Effector CD8-positive, alpha-beta T cell (primary cell): ENCODE data around the gene NRAS.

Source experiments
- DNase-seq: peaks from one replicate; lab custom pipeline; 2025; lab: John Stamatoyannopoulos, UW

The NRAS gene

DNA sequence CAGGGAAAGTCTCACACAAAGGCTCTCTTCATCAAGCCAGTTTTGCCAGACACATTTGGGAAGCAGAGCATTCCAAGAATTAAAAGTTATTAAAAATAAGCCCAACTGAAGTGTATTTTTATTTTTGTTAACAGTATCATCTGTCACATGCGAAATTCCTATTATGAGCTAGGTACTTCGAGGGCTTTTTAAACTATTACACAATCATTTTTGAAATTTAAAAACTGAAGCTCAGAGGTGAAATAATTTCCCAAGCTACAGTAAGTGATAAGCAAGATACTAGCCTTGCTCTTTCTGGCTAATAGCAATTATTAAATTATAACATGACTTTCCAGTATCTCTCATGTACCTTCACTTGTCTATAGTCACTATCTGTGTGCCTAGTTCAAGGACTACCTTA is 12.0 kb upstream of the NRAS start:
- no peak for DNase-seq

DNA sequence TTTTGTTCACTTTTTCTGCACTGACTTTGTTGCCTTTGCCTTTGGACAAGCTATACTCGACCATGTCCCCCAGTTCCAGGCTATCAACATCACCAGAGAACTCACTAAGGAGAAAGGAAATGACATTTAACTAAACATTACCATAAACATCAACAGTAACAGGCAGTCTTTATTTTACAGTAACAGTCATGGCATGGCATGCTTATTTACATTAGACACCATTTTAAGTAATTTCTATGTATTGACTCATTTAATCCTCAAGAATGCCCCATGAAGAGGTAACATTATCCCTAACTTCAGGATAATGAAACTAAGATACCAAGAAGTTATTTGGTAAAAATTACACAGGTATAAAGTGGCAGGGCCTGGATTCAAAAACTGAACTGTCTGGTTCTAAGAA is 8.7 kb upstream of the NRAS start:
- DNase-seq: no peak

DNA sequence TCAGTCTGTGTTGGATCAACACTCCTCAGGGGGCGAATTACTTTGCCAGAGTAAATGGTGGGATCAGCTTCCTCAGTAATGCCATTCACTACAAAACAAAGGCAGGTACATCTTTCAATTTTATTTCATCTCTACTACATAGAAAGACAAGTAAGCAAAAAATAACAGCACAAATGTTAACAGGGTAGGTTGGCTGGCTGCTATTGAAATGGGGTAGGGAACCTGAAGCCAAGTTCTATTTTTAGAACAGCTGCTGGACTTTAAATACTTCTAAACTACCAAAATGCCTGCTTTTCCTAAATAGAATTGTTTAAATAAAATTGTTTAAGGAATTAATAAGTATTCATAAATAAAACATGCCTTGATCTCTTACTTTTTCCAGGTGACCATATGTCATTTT is 7.3 kb upstream of the NRAS start:
- DNase-seq: no peak

DNA sequence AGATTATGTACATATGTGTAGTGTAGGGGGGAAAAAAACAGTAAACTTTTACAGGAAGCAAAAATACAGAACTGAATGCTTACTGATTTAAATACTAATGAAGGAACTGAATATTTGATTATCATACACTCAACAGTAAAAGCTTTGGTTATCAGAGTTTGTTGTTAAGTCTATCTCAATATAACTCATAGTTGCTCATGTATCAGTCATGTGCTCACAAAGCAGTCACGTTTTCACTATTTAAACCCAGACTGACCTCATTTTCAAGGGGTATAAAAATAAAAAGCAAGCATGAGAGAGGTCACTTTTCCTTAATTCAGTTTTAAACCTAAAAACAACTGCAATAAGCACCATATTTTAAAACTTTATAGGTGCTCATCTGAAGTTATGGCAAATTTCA is 6.9 kb upstream of the NRAS start:
- DNase-seq: no peak

DNA sequence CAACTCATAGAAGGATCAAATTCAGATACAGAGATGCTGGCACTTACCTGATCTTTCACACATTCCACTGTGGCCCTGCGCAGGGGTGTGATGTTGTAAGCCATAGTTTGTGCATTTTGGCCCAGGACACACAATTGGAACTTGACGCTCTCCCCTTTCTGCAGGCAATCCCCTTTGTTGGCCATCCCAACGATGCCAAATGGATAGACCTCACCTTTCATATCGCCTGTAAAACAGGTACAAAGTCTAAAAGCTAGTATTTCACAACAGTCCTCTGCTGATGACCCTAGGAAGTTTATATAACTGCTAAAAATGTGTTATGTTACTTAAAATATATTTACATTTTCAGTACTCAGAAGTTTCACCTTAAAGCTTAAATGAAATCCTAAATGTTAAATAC is 3.9 kb upstream of the NRAS start:
- no peak for DNase-seq

DNA sequence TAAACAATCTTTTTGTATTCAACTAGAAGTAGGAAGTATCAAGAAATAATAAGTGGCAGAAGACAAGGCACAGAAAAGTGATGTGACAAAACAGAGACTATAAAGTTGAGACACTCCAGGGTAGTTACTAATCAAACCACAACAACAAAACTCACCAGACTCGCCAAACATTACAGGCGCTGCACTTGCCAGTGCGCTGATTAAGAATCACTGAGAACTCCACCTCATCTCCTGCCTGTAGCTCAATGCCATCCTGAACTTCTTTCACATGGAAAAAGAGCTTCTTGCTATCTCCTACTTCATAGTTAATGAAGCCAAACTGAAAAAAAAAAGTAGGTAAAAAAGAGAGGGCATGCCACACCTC is 2.8 kb upstream of the NRAS start:
- no peak for DNase-seq

DNA sequence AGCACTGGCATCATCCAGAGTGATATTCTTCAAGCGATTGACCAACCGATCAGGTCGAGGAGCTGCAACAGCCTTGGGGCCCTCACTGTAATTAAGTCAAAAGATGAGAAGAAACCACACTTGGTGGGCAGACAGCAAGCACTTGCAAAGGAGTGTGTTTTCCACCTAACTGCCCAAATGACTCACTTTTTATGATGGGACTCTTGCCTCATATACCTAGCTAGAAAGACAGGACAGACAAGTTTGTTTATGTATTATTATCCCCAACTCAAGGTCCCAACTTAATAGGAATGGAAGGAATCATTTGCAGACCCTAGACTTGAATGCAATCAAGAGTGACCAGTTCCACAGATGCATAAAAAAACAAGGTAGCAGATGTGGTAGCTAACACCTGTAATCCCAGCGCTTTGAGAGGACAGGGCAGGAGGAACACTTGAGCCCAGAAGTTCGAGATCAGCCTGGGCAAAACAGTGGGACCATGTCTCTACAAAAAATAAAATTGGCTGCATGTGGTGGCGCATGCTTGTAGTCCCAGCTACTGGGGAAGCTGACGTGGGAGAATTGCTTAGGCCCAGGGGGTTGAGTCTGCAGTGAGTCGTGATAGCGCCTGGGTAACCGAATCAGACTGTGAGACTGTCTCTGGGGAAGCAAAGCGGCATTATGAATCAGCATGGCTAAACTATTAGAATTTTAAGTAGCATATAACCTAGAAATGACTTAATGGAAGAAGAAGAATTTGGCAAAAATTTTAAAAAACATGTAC is 2.3 kb upstream of the NRAS start:
- no peak for DNase-seq

DNA sequence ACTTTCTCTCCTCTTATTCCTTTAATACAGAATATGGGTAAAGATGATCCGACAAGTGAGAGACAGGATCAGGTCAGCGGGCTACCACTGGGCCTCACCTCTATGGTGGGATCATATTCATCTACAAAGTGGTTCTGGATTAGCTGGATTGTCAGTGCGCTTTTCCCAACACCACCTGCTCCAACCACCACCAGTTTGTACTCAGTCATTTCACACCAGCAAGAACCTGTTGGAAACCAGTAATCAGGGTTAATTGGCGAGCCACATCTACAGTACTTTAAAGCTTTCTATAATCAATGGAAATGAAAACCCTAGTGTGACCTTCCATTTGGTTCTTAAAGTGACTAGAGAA is 643 bp downstream of the NRAS start:
- no peak for DNase-seq

DNA sequence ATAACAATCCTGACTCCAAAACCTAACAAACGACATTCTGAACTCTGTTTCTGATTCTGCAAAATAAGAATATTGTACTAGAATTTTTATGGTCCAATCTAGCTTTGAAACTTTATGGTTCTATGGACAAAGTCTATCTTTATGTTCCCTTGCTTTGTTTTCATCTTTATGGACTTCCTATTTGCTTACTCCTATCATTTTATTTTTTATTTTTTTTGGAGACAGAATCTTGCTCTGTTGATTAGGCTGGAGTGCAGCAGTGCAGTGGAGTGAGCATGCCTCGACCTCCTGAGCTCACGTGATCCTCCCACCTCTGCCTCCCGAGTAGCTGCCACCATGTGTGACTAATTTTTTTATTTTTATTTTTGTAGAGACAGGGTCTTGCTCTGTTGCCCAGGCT is 3.6 kb downstream of the NRAS start:
- DNase-seq: no peak

DNA sequence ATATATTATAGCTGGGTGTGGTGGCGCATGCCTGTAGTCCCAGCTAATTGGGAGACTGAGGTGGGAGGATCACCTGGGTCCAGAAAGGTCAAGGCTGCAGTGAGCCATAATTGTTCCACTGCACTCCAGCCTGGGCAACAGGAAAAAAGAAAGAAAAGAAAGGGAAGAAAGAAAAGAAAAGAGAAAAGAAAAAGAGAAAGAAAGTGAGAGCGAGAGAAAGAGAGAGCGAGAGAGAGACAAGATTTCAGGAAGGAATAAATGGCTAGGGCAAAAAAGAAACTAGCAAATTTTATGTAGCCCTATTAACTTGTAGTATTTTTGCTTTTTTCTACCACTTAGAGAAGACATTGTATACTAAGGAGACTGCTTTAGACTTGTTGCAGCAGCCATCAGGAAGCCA is 6.2 kb downstream of the NRAS start:
- no peak for DNase-seq

DNA sequence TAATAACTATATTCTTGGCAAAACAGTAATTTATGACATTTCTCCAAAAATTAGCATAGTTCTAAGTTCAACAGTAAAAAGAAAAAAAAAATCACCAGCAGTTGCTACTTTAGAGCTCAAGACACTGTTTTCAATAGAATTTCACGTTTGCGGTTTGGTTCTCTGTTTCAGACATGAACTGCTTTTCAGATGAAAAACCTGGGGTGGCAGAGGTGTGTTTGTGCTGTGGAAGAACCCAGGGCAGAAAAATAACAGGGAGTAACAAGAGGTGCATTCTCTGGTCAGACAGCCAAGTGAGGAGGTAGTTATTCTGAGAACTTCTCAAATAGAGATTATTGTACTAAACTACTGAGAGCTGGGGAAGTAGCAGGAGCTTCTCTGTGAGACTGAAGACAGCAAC is 9.0 kb downstream of the NRAS start:
- DNase-seq: no peak

DNA sequence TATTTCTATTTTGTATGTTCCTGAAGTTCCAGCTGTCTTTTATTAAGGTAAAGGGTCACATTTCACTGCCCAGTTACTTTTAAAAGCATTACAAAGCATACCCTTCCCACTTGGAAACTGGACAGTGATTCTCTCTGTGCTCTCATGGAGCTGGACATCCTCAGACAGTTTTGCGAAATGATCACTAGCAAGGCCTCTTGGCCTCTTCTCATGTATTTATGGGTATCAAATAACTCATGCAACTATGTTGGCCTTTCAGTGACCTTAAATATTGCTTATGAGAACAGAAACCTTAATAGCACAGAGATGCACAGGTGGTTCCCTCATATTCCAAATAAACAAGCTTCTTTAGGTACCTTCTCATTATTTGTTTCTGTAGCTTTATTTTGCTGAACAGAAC is 13.3 kb downstream of the NRAS start:
- no peak for DNase-seq

DNA sequence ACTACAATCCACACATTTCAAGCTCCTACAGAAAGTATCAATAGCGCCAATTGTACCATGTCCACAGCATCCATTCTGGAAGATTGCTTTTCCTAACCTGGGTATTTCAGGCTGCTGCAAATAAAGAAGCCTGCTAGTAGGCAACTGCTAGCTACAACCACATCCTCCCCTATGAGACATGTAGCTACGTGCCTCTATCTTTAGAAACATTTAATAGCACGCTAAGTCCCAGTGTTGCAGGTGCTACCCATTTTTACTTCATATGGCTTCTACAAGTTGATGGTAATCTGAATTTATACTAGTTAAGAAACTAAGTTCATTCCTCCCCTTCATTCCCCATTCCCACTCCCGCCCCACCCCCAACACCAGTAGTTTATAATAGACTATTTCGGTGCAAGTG is 13.8 kb downstream of the NRAS start:
- DNase-seq: no peak

DNA sequence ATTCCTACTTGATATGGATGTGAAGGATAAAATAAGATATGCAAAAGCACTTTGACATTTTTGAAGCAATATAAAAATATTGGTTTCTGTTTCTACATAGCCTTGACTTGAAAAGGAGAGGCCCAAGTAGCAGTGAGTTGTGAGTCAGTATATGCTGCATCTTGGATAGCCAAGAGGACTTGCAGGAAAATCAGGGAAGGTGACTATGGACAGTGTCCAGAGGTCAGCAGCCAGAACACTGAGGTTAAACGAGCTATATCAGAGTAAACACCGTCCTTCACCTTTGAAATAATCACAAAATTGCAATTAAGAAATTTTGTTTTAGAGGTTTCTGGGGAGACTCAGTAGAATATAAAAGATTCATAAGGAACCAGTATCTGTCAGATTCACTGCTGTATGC is 14.6 kb downstream of the NRAS start:
- no peak for DNase-seq

DNA sequence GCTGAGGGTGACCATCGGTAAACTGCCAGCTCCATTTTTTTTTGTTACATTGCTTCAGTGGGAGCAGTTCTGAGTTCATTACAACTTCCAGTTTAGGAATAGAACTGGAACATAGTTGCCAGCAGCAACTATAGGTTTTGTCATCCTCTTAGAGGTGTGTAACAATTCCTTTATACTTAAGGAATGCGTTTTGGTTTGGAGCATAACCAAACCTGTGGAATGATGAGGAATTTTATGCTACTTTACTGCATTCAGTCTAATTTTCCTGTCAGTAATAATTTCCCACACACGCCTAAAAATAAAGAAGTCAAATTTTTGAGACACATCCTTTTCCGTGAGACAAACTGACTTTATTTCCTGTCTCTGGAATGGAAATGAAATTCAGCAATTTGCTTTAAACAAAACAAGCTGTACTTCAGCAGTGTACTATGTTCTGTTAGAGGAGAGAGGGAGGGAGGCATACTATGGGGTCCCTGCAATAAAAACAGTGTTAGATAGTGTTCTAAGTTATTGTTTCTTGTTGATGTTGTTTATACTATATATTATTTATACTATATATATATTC is 16.5 kb downstream of the NRAS start:
- DNase-seq: no peak

DNA sequence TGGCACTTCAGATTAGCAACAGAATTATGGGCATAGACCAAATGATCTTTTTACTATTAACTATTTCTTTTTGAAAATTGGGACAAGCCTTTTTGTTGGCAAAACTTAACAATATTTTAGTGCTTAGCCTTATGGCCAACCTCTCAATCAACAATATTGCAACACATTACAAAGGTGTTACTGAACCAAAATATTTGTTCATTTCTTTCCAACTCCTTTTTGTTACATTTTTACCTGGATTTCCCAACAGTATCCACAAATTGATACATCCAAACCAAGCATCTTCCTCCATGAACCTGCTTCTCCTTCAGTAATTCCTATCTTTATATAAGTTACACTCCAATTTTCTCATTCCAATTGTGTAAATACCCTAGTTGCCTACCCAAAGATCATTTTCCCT is 19.8 kb downstream of the NRAS start:
- no peak for DNase-seq

DNA sequence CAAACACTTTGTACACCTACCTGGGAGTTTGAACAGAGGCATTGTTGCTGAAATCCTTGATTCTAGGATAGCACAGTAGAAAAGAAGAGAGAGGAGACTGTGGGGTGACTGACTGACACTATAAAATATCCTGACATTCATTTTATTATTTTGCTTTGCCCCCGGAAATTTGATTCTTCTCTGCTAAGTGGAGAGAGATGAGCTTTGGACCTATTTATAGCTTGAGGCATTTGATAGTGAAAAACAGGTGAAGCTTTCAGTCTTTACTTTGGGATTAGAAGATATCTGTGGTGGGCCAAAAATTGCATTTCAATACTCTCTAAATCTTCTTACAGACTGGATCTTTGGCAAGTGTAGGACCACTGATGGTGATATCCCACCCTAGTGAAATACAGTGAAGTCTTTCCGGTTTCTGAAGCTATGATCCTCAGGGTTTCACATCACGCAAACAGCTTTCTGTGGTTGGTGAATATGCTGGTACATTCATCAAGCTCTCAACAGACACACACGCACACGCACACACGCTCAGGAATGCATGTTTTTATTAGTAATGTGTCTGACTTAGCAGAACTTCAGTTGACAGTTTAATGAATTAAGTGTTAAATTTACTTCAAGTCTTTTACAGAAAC is 21.0 kb downstream of the NRAS start, which contains the start of gene AMPD1:
AMPD1 (minus strand) TSS at position 117 of the 629 bp plus-strand sequence; CDS start at position 42, 75 bp downstream.
- DNase-seq: no peak

DNA sequence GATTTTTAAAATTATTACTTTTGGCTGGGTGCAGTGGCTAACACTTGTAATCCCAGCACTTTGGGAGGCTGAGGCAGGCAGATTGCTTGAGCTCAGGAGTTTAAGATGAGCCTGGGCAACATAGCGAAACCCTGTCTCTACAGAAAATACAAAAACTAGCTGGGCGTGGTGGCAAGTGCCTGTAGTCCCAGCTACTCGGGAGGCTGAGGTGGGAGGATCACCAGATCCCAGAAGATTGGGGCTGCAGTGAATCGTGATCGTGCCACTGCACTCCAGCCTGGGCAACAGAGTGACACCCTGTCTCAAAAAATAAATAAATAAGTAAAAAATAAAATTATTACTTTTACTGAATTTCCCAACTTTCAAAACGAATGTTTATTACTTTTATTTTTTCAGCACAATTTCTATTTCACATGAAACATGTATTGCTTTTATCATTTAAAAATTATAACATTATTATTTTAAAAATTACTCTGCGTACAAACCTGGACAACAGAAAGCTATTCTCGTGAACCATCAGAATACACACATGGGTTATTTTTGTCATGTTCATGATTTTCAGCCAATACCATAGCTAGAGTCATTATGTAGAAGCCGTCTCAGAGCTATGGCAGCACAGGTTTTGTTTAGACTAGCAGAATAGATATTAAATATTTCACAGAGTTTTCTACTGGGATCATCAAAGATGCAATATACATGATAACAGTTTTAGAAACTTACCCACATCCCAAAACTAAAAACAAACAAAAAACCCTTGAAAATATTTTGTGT is 21.8 kb downstream of the NRAS start:
- no peak for DNase-seq

DNA sequence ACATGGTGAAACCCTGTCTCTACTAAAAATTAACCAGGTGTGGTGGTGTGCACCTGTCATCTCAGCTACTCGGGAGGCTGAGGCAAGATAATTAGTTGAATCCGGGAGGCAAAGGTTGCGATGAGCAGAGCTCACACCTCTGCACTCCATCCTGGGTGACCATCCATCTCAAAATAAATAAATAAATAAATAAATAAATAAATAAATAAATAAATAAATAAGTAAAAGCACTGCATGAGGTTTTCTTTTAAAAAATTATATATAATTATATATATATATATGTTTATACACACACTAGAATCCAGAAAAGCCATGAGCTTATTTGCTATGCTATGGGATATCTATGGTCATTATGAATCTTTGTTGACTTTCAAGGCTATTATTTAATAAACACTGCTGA is 23.6 kb downstream of the NRAS start:
- DNase-seq: no peak

DNA sequence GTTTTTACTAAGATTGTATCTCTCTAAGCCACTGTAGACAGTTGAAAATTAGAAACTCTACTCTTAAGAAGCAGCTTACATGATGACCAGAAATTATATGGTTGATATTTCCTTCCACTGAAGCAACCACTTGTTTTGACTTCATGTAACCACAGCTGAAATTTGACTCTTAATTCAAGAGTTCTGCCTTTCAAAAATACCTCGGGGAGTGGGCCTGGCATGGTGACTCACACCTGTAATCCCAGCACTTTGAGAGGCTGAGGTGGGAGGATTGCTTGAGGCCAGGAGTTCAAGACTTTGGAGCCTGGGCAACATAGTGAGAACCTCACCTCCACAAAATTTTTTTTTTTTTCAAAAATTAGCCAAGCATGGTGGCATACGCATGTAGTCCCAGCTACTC is 25.5 kb downstream of the NRAS start:
- no peak for DNase-seq

DNA sequence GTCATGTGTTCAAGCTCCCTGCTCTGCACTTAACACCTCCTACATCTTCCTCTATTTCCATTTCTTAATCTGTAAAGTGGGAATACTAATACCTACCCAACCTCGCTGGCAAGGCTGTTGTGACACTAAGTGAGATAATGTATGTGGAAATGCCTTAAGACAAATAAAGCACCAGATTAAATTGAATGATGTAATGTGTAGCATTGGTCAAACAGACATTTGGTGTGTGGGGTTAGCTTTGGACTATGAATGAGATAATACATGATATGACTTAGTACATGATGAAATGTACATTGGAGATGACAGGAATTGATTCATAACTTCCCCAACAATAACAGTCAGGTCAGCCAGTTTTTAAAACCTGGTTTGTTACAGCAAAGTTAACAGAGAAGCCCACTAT is 26.4 kb downstream of the NRAS start:
- DNase-seq: no peak

DNA sequence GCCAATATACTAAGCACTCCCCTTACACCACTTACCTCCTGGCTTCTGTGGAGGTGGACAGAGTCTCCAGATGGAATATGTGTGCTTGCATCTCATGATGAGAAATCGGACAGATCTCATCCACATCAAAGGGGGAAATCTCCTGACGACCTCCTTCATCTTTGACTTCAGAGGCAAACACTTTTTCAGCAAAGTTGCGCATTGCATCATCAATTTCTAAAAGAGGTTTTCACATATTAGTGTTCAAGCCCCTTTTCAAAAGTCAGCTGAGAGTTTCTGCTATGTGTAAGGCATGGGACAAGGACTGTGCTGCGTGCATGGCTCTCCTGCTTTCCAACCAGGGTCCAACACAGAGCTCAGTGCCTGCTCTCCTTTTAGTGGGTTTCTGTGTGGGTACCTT is 28.0 kb downstream of the NRAS start:
- DNase-seq: no peak

DNA sequence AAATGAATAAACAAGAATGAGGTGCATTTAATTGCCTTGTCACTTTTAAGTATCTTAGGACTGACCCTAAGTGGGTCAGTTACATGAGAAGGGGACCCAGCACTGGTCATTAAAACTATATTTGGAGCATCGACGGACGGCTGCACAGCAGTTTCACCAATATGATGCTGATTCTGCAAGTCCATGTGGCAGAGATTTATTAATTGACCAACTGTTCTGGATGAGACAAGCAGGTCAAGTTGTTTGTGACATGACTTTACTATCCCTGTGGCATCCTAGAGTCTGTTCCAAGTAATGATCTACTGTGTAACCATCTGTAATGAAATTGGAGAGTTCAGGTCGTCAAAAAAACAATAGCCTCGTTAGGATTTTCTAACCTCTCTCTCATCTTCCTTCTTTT is 30.7 kb downstream of the NRAS start:
- DNase-seq: no peak
